ENCODE data around the gene MAD1L1.

MAD1L1 gene

DNA sequence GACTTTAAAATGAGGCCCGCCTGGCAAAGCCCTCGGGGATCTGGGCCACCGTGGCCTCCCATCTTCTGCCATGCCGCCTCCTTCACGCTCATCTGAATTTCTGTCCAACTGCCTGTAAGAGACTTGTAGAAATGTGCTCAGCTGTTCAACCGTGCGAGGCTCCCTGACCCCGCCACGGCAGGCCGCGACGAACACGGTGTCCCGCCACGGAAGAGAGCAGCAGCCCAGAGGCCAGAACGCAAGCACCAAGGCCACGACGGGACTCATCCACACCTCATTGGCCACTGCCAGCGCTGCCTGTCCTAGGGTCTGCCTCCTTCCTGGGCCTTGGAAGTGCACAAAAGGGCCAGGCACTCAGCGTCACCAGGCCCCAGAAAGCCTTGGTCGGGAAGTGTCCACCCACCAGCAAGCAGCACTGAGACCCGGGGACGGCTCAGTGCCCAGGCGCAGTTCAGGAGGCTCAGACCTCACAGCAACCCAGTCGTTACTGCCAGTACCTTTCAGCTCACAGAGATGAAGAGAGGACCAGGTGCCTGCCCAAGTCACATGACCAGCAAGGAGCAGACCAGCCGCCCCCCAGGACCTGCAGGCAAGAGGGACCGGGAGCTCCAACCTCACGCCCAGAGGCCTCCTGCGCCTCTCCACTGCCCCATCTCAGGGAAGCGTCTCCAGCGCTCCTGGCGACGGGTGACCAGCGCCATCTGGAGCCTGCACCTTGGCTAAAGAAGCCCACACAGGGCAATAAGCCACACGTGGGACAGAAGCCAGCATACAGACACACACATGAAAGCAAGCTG is 85.9 kb downstream of the MAD1L1 start:
- TF ChIP-seq, protein P1, sequence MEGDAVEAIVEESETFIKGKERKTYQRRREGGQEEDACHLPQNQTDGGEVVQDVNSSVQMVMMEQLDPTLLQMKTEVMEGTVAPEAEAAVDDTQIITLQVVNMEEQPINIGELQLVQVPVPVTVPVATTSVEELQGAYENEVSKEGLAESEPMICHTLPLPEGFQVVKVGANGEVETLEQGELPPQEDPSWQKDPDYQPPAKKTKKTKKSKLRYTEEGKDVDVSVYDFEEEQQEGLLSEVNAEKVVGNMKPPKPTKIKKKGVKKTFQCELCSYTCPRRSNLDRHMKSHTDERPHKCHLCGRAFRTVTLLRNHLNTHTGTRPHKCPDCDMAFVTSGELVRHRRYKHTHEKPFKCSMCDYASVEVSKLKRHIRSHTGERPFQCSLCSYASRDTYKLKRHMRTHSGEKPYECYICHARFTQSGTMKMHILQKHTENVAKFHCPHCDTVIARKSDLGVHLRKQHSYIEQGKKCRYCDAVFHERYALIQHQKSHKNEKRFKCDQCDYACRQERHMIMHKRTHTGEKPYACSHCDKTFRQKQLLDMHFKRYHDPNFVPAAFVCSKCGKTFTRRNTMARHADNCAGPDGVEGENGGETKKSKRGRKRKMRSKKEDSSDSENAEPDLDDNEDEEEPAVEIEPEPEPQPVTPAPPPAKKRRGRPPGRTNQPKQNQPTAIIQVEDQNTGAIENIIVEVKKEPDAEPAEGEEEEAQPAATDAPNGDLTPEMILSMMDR (IDR thresholded peaks at IDR 0.05; ENCODE audit: borderline replicate concordance, insufficient read depth, low read depth, low read length) = no peak
- no peak overlapping the region for H3K4me3 ChIP-seq (ENCODE audit: low read depth, low read length)

DNA sequence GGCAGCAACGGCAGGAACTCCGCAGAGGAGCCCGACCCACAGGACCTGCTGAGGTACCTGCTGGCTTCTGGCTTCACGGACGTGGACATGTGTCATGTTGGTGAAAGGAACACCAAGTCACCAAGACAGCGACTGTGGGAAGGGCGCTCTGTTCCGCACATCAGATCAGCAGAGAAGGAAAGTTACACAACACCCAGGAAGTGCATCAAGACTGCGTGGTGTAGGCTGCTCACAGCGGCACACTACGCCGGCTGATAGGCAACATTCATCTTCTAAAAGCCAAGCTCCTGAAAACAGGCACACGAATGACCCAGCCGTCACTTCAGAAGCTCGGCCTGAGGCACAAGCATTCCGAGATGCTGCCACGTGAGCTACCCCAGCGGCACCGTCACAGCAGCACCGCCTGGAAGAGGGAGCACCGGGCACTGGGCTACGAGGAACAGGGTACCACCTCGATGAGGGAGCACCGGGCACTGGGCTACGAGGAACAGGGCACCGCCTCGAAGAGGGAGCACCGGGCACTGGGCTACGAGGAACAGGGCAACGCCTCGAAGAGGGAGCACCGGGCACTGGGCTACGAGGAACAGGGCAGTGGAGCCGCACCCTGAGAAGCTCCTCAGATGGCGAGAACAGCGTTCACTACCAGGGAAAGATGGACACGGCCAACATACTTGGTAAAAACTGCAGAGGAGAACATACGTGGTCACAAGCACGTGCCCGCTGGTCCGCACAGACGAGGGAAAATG is 86.7 kb downstream of the MAD1L1 start:
- TF ChIP-seq, protein P1 (IDR thresholded peaks at IDR 0.05; ENCODE audit: borderline replicate concordance, insufficient read depth, low read depth, low read length) = no peak
- no peak overlapping the region for H3K4me3 ChIP-seq (ENCODE audit: low read depth, low read length)

DNA sequence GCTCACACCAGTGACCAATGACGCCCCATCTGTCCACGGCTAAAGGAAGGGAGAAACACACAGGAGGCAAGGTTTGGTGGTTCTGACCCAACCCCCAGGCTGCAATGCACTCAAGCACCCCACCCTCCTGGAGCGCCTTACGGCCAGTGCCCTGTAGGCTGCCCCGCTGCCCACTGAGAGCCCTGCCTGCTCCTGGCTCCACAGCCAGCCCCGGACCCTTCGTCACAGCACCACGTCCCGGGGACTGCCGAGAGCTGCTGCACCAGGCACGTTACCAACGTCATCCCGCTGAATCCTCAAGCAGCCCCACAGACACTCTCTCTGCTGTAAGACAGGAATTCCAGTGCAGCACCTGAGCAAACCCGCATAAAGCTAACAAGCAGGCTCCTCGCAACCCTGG is 87.8 kb downstream of the MAD1L1 start:
- TF ChIP-seq, protein P1 (IDR thresholded peaks at IDR 0.05; ENCODE audit: borderline replicate concordance, insufficient read depth, low read depth, low read length) = no peak

DNA sequence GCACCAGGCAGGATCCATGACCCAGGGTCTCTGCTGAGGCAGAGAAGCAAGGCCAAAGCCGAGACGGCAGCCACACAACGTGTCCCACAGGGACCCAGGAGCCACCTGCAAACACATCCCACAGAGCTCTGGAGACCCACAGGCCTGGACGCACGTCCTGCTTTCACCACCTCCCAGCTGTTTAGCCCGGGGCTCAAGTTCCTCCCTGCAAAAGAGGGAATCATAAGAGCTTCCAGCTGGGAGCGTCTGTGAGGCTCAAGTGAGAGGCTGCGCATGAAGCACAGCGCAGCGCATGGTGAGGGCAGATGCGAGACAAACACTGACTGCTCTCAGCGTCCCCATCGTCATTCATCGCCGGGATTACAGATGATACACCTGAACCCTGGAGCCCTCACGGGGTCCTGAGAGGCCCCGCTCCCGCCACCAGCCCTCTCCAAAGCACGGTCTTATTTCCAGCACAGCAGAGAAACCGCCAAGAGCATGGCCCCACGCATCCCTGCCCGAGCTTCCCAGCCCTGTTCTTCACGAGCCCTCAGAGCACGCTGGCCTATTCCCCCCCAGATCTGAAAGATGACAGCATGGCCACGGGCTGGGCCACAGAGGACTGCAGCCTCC is 88.7 kb downstream of the MAD1L1 start:
- TF ChIP-seq, protein P1 (IDR thresholded peaks at IDR 0.05; ENCODE audit: borderline replicate concordance, insufficient read depth, low read depth, low read length) = no peak
- H3K4me3 ChIP-seq (ENCODE audit: low read depth, low read length) = no peak overlapping the region

More for the DNA sequence above, 87.8 kb downstream of the MAD1L1 start:
- H3K4me3 ChIP-seq (ENCODE audit: low read depth, low read length) = no peak overlapping the region

DNA sequence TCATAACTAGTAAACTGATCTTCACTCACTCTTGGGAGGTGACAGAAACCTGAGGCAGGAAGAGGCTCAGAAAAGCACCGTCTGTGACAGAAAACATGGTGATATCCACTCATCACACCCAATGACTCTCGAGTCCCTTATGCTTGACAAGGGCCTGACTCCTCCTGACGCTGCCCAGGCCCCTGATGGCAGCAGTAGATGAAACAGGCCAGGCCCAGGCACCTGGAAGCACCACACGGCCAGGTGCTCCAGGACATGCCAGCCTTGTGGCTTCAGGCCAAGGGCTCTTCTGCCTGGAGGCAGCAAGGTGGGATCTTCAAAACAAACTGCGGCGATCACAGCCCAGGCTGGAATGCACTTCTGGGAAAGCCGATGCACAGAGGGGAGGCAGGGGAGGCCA is 89.3 kb downstream of the MAD1L1 start:
- no peak overlapping the region for H3K4me3 ChIP-seq (ENCODE audit: low read depth, low read length)
- TF ChIP-seq, protein P1 (IDR thresholded peaks at IDR 0.05; ENCODE audit: borderline replicate concordance, insufficient read depth, low read depth, low read length) = no peak

DNA sequence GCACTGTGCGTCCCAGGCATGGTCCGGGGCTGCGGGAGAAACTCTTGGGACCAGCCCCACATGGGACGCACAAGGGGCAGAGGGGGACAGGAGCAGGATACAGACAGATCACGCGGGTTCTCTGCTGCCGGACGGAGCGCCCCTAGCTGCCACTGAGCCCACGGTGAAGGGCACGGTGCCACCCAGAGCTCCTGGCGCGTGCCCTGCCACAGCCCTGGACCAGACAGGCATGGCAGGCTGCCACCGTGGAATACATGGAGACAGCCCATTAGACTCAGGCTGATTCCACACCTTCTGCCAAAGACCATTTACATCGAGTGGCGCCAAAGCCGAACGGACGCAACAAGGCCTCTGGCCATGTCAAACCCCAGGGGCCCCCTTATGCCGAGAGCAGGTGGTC is 90.4 kb downstream of the MAD1L1 start:
- H3K4me3 ChIP-seq (ENCODE audit: low read depth, low read length) = no peak overlapping the region
- TF ChIP-seq, protein P1 (IDR thresholded peaks at IDR 0.05; ENCODE audit: borderline replicate concordance, insufficient read depth, low read depth, low read length) = no peak
